SK-N-SH treated with all-trans-retinoic acid at 6 μM for 48 hours (cell line): Measurements from ENCODE around the gene TRAK1.

ENCODE experiments used
- ARNTL ChIP-seq: fragments of 450-650 bp; formaldehyde crosslinking; IDR thresholded peaks from 2 replicates; pipeline ENCODE4 v1.5.0; 2020; ENCODE audit warnings: low read depth, mild to moderate bottlenecking, moderate library complexity, borderline replicate concordance
- BACH2 ChIP-seq: fragments of 250-450 bp; sonication (Bioruptor Pico); IDR thresholded peaks from 2 replicates; pipeline ENCODE4 v1.9.0; 2021; ENCODE audit warnings: mild to moderate bottlenecking, borderline replicate concordance
- CSDC2 ChIP-seq: fragments of 250-450 bp; sonication (Bioruptor Pico); IDR thresholded peaks from 2 replicates; pipeline ENCODE4 v1.5.0; 2020; ENCODE audit warnings: mild to moderate bottlenecking, moderate library complexity
- GLIS3 ChIP-seq: fragments of 250-450 bp; sonication (Bioruptor Pico); IDR thresholded peaks from 2 replicates; pipeline ENCODE4 v1.5.0; 2020; ENCODE audit warnings: mild to moderate bottlenecking, moderate library complexity
- RARB ChIP-seq: fragments of 250-450 bp; sonication (Bioruptor Pico); IDR thresholded peaks from 2 replicates; pipeline ENCODE4 v1.8.0; 2021; ENCODE audit warnings: mild to moderate bottlenecking, moderate library complexity
- TCF4 ChIP-seq: fragments of 250-450 bp; sonication (Bioruptor Pico); IDR thresholded peaks from 2 replicates; pipeline ENCODE4 v1.8.0; 2021; ENCODE audit warnings: mild to moderate bottlenecking, moderate library complexity, borderline replicate concordance
- TF ChIP-seq, protein P1 (sequence below): fragments of 250-450 bp; sonication (Bioruptor Pico); IDR thresholded peaks from 2 replicates; pipeline ENCODE4 v1.5.0; 2020; ENCODE audit warnings: mild to moderate bottlenecking, moderate library complexity
- TF ChIP-seq, protein P2 (sequence below): fragments of 250-450 bp; sonication (Bioruptor Pico); IDR thresholded peaks from 2 replicates; pipeline ENCODE4 v1.5.1; 2021; ENCODE audit warnings: mild to moderate bottlenecking, moderate library complexity

DNA sequence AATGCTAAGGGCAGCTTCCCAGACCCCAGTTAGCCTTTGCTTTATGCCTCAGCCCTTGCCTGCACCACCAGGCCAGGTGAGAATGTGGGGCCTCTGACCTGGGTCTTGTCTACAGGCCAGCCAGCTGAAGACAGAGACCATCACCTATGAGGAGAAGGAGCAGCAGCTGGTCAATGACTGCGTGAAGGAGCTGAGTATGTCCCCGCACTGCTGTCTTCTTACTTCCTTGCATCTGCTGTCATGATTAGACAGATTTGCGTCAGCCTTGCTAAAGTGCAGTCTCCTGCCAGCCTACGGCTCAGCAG, 100.2 kb downstream of the TRAK1 start:
- TF ChIP-seq BACH2 (no peak), CSDC2 (CRISPR knock-in tag) (no peak), TCF4 (CRISPR knock-in tag) (no peak), GLIS3 (no peak), RARB (no peak), ARNTL (CRISPR knock-in tag) (no peak)
- TF ChIP-seq, protein P1, sequence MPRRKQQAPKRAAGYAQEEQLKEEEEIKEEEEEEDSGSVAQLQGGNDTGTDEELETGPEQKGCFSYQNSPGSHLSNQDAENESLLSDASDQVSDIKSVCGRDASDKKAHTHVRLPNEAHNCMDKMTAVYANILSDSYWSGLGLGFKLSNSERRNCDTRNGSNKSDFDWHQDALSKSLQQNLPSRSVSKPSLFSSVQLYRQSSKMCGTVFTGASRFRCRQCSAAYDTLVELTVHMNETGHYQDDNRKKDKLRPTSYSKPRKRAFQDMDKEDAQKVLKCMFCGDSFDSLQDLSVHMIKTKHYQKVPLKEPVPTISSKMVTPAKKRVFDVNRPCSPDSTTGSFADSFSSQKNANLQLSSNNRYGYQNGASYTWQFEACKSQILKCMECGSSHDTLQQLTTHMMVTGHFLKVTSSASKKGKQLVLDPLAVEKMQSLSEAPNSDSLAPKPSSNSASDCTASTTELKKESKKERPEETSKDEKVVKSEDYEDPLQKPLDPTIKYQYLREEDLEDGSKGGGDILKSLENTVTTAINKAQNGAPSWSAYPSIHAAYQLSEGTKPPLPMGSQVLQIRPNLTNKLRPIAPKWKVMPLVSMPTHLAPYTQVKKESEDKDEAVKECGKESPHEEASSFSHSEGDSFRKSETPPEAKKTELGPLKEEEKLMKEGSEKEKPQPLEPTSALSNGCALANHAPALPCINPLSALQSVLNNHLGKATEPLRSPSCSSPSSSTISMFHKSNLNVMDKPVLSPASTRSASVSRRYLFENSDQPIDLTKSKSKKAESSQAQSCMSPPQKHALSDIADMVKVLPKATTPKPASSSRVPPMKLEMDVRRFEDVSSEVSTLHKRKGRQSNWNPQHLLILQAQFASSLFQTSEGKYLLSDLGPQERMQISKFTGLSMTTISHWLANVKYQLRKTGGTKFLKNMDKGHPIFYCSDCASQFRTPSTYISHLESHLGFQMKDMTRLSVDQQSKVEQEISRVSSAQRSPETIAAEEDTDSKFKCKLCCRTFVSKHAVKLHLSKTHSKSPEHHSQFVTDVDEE (CRISPR knock-in tag) = no peak
- TF ChIP-seq, protein P2, sequence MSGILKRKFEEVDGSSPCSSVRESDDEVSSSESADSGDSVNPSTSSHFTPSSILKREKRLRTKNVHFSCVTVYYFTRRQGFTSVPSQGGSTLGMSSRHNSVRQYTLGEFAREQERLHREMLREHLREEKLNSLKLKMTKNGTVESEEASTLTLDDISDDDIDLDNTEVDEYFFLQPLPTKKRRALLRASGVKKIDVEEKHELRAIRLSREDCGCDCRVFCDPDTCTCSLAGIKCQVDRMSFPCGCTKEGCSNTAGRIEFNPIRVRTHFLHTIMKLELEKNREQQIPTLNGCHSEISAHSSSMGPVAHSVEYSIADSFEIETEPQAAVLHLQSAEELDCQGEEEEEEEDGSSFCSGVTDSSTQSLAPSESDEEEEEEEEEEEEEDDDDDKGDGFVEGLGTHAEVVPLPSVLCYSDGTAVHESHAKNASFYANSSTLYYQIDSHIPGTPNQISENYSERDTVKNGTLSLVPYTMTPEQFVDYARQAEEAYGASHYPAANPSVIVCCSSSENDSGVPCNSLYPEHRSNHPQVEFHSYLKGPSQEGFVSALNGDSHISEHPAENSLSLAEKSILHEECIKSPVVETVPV (CRISPR knock-in tag) = no peak
